ENCODE measurements around the gene RDX. TPM values are rescaled to one million over a fixed set of nuclear protein-coding genes. Genes with fewer than 3 reads are reported as not detected.
"Not testable (repeated sequence)": the region's sequence is repeated elsewhere in the genome, so short reads cannot be mapped to it uniquely, and the experiment has no call there.

Gene RDX
- total RNA-seq, 1 experiment from 2014 or later = 125 TPM

GRCh38 chr11:110272919-110273318 lies 23.5 kb downstream of the RDX start:
- DNase-seq (ENCODE audit: low read depth) = no peak

GRCh38 chr11:110269996-110270395 lies 26.4 kb downstream of the RDX start:
- no peak for DNase-seq (ENCODE audit: low read depth)

- no peak for DNase-seq (ENCODE audit: low read depth)
Observed at GRCh38 chr11:110268441-110268840, 28.0 kb downstream of the RDX start.

- DNase-seq (ENCODE audit: low read depth) = no peak
Observed at GRCh38 chr11:110262072-110262403, 34.4 kb downstream of the RDX start.

- DNase-seq (ENCODE audit: low read depth) = no peak
Observed at GRCh38 chr11:110261195-110262071, 35.0 kb downstream of the RDX start.

GRCh38 chr11:110253525-110253924 lies 42.9 kb downstream of the RDX start:
- no peak for DNase-seq (ENCODE audit: low read depth)

GRCh38 chr11:110251836-110252235 lies 44.6 kb downstream of the RDX start:
- peak; percentile 73 for DNase-seq (ENCODE audit: low read depth)

- DNase-seq (ENCODE audit: low read depth) = no peak
Observed at GRCh38 chr11:110250168-110250567, 46.2 kb downstream of the RDX start.

GRCh38 chr11:110249766-110250165 lies 46.6 kb downstream of the RDX start:
- DNase-seq (ENCODE audit: low read depth) = no peak

GRCh38 chr11:110249066-110249465 lies 47.3 kb downstream of the RDX start:
- no peak for DNase-seq (ENCODE audit: low read depth)

- no peak for DNase-seq (ENCODE audit: low read depth)
Observed at GRCh38 chr11:110243791-110244190, 52.6 kb downstream of the RDX start.

GRCh38 chr11:110242746-110243145 lies 53.7 kb downstream of the RDX start:
- DNase-seq (ENCODE audit: low read depth) = no peak

GRCh38 chr11:110242188-110242587 lies 54.2 kb downstream of the RDX start:
- no peak for DNase-seq (ENCODE audit: low read depth)

GRCh38 chr11:110235966-110236365 lies 60.4 kb downstream of the RDX start:
- no peak for DNase-seq (ENCODE audit: low read depth)

GRCh38 chr11:110230377-110230776 lies 66.0 kb downstream of the RDX start:
- DNase-seq (ENCODE audit: low read depth) = no peak

GRCh38 chr11:110219006-110219785 lies 77.2 kb downstream of the RDX start:
- DNase-seq (ENCODE audit: low read depth) = no peak

GRCh38 chr11:110217936-110218335 lies 78.5 kb downstream of the RDX start:
- DNase-seq (ENCODE audit: low read depth) = no peak

- DNase-seq (ENCODE audit: low read depth) = no peak
Observed at GRCh38 chr11:110217223-110217877, 79.1 kb downstream of the RDX start.

- DNase-seq (ENCODE audit: low read depth) = not testable (repeated sequence)
Observed at GRCh38 chr11:110209313-110209694, 87.1 kb downstream of the RDX start.

- DNase-seq (ENCODE audit: low read depth) = not testable (repeated sequence)
Observed at GRCh38 chr11:110208678-110209312, 87.6 kb downstream of the RDX start.

GRCh38 chr11:110207123-110207522 lies 89.3 kb downstream of the RDX start:
- DNase-seq (ENCODE audit: low read depth) = no peak

GRCh38 chr11:110200836-110201235 lies 95.6 kb downstream of the RDX start:
- DNase-seq (ENCODE audit: low read depth) = no peak

Data from RPMI7951 (cell line).